OCI-LY7 (cell line): ENCODE data around the gene BBS10.

Source experiments
- EZH2phosphoT487 ChIP-seq: fragments of 200-600 bp; sonication (generic); IDR thresholded peaks from 2 replicates; pipeline ENCODE4 v1.6.1; 2018; ENCODE audit warnings: low read depth, borderline replicate concordance, mild to moderate bottlenecking, mixed run types, antibody characterized with exemption, low read length, moderate library complexity, mixed read lengths
- TF ChIP-seq, protein P1 (sequence below): fragments of 200-600 bp; sonication (generic); conservative IDR thresholded peaks from 2 replicates; pipeline ENCODE4 v1.5.1; 2014; ENCODE audit warnings: mild to moderate bottlenecking, antibody characterized with exemption, low read length, moderate library complexity, mixed read lengths

DNA sequence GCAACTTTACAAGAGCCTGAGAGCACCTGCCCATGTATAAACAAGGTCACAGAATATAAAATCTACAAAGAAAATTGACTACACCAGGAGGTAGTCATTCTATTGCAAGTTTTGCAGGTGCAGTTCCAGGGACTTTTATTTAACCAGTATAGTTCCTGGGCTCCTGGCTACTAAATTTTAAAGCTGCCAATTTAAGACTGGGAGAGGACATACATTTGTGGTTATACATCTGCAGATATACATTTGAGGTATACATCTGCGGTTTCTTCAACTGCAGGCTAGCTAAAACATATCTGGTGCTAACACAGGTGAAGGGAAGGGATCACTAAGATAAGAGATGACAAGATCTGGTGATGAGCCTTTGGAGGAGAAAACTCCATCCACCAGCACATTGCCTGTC is 30.2 kb downstream of the BBS10 start:
- TF ChIP-seq, protein P1, sequence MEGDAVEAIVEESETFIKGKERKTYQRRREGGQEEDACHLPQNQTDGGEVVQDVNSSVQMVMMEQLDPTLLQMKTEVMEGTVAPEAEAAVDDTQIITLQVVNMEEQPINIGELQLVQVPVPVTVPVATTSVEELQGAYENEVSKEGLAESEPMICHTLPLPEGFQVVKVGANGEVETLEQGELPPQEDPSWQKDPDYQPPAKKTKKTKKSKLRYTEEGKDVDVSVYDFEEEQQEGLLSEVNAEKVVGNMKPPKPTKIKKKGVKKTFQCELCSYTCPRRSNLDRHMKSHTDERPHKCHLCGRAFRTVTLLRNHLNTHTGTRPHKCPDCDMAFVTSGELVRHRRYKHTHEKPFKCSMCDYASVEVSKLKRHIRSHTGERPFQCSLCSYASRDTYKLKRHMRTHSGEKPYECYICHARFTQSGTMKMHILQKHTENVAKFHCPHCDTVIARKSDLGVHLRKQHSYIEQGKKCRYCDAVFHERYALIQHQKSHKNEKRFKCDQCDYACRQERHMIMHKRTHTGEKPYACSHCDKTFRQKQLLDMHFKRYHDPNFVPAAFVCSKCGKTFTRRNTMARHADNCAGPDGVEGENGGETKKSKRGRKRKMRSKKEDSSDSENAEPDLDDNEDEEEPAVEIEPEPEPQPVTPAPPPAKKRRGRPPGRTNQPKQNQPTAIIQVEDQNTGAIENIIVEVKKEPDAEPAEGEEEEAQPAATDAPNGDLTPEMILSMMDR, result no peak
- TF ChIP-seq EZH2phosphoT487, result no peak
